T47D (cell line): ENCODE results near the gene TDRD7.
"Not testable (repeated sequence)": the region's sequence is repeated elsewhere in the genome, so short reads cannot be mapped to it uniquely, and the experiment has no call there.

Experiments
- DNase-seq, 2 experiments: peaks; one replicate each; pipeline versions ENCODE4 v3.0.0 to v3.0.0-alpha.2; 2011 to 2012; ENCODE audit warnings: low read depth in 1 of 2, low spot score in 1 of 2
- JUND ChIP-seq: IDR thresholded peaks from 2 replicates; pipeline ENCODE4 v1.6.1; 2012; ENCODE audit warnings: low read depth
- in situ Hi-C: cut with HindIII; loops from 2 replicates; pipeline ENCODE4 v1.10.0; 2016; ENCODE audit warnings: low sequenced_read_pairs, low pct_unique_long_range_greater_than_20kb

Gene TDRD7

DNA sequence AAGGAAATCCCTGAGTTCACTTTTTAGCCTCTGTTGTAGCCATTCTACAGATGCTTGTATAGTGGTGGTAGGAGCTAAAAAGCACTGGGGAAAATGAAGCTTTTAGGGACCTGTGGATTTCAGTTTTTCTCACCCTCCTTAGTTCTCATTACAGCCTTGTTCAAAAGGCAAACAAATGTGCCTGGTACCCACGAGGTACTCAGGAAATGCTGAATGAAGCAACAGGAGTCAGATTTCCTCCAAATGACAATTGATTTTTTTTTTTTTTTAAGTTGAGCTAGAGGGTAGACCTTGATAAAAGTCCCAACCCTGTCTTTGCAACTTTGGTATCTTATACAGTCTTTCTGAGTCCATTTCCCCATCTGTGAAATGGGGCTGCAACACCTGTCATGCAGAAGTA lies 68.3 kb downstream of the TDRD7 start:
- in situ Hi-C loops: no loop called here
- DNase-seq: no peak

DNA sequence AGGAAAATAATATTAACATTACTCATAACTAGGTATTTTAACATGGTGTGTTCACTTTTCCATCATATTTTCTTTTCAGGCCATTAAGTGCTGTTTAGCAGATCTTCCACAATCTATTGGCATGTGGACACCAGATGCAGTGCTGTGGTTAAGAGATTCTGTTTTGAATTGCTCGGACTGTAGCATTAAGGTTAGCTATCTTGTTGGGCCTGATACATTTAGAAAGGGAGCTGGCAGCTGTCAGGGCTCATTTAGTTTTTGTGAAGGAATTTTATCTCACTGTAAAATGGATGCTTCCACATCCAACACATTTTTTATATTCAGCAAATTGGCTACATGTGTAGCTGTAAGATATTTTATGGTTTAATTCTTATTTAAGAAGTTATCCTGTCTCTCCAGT lies 68.9 kb downstream of the TDRD7 start:
- no peak for TF ChIP-seq JUND
- no peak for DNase-seq
- in situ Hi-C loops: no loop called here

More for the DNA sequence above, 68.3 kb downstream of the TDRD7 start:
- TF ChIP-seq JUND: no peak

DNA sequence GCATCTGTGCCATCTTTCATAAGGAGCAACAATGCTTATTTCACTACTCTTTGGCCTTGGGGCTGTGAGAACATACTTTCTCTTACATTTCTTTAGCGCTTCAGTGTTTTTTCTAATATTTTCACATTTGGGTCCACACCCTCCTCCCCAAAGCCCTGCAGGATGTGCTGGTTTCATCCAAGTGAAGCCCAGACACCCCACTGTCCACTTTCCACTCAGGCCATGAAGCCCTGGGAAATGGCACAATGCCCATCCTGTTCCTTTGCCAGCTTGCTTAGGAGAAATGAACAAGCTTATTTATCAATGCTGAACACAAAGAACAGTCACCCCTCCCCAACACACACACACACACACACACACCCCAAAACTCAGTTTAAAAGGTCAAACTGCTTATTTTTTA lies 72.2 kb downstream of the TDRD7 start:
- in situ Hi-C loops: no loop called here
- no peak for TF ChIP-seq JUND
- no peak for DNase-seq

DNA sequence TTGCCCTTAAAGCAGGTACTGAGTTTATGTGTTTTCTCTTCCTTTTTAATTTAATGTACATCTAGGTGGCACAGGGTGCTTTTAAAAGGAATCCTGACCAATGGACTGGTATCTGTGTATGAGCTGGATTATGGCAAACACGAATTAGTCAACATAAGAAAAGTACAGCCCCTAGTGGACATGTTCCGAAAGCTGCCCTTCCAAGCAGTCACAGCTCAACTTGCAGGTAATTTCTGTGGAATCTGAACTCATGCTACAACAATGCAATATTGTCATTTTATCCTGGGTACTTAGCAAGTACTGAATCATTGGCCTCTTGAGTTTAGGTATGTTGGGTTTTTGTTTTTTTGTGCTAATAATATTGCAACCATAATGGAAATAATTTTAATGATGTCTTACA lies 75.2 kb downstream of the TDRD7 start:
- in situ Hi-C loops: no loop called here
- no peak for TF ChIP-seq JUND
- DNase-seq: peak in 1 of 2 experiments; percentile 36

DNA sequence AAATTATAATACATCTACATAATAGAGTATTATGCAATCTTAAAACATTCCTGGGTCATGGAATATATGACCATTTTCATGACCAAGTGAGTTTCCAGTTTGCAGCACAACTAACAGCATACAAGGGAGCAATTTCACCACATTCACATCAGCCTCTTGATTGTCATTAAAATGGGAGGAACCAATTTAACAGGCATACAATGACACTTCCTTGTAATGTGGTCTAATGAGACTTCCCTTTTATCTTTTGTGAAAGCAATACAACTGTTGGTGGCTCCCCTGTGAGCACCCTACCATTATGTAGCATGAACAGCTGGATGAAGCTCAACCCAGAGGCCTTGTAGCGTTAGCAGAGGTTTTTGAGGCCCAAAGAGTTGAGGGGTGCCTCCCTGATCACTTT lies 76.0 kb downstream of the TDRD7 start:
- TF ChIP-seq JUND: no peak
- no peak for DNase-seq
- in situ Hi-C loops: no loop called here

DNA sequence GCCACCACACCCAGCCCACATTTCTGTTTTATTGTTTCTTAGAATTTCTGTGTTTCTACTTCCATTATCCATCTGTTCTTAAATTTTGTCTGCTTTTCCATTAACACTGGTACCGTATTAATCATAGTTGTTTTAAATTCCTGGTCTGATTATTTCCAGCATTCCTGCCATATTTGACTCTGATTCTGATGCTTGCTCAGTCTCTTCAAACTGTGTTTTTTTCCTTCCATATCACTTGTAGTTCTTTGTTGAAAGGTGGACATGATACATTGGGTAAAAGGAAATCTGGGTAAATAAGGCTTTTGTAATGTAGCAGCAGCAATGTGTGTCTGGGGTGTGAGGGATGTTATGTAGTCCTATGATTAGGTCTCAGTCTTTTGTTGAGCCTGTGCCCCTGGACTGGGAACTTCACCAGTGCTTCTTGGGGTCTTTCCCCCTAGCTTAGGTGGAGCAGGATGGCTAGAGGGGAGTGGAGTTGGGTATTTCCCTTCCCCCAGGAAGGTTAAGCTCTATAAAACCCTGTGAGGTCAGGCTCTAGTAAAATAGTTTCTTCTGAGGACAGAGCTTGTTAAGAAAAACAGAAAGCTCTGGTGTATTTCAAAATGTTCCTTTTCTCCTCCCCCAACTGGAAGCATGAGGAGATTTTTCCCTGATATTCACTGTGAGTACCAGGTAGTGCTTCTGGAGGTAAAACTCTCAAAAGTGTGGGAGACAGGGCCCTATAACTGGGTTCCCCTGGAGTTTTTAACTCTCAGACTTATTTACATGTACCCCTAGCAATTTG lies 79.5 kb downstream of the TDRD7 start:
- TF ChIP-seq JUND: no peak
- in situ Hi-C loops: no loop called here
- DNase-seq: no peak

DNA sequence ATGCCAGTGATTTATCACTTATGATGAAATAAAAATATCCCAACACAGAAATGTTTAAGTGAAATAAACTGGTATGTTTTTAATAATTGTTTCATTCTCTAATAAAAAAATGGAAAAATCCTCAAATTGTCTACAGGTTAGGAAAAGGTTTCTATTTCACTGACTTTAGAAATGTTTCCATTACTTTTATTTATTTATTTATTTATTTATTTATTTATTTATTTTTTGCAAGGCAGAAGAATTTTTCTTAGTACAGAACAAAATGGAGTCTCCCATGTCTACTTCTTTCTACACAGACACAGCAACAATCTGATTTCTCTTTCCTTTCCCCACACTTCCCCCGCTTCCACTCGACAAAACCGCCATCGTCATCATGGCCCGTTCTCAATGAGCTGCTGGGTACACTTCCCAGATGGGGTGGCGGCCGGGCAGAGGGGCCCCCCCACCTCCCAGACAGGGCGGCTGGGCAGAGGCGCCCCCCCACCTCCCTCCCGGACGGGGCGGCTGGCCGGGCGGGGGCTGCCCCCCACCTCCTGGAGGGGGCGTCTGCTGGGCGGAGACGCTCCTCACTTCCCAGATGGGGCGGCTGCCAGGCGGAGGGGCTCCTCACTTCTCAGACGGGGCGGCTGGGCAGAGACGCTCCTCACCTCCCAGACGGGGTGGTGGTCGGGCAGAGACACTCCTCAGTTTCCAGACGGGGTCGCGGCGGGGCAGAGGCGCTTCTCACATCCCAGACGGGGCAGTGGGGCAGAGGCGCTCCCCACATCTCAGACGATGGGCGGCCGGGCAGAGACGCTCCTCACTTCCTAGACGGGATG lies 85.9 kb downstream of the TDRD7 start:
- DNase-seq, in situ Hi-C loops: not testable (repeated sequence)

DNA sequence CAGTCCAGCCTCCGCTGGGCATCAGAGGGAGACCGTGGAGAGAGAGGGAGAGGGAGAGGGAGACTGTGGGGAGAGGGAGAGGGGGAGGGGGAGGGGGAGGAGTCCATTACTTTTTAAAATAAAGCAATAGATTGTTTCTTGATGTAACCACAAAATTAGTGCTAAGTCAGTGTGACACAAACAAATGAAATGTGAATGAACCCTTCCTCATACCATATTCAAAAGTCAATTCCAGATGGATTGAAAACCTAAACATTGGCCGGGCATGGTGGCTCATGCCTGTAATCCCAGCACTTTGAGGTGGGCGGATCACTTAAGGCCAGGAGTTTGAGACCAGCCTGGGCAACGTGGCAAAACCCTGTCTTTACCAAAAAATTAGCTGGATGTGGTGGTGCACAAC lies 87.0 kb downstream of the TDRD7 start:
- DNase-seq, in situ Hi-C loops: not testable (repeated sequence)

DNA sequence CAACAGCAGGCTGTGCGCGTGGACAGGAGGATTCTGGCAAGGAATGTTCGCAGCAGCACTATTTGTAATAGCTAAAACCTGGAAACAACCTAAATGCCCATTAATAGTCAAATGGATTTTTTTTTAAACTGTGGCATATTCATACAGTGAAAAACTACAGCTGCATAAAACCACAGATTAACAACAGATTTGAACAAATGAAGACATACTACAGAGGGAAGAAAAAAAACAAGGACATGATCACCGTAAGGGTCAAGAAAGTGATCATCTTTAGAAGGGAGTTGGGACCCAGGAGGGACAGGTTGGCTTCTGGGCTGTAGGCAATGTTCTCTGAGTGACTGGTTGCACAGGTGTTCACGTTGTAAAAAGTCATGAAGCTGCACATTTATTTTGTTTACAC lies 88.4 kb downstream of the TDRD7 start:
- DNase-seq: no peak
- in situ Hi-C loops: no loop called here
- TF ChIP-seq JUND: no peak

DNA sequence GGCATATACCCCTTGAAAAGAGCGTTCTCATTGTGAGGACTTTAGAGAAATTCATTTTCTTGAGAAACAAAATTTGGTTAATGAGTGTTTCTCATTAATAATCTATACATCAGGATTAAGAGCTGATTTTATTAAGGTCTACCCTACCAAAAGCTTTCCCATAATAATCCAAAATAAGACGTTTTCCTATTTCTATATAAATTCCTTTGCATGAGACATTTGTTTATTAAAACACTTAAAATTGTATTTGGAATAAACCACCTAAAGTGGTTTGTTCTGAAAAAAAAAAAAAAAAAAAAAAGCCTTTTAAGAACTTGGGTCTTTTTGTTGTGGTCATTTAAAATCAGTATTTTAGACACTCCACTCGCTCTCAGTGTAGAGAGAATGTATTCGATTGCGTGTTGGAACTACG lies 88.9 kb downstream of the TDRD7 start:
- no peak for DNase-seq
- in situ Hi-C loops: no loop called here
- no peak for TF ChIP-seq JUND

DNA sequence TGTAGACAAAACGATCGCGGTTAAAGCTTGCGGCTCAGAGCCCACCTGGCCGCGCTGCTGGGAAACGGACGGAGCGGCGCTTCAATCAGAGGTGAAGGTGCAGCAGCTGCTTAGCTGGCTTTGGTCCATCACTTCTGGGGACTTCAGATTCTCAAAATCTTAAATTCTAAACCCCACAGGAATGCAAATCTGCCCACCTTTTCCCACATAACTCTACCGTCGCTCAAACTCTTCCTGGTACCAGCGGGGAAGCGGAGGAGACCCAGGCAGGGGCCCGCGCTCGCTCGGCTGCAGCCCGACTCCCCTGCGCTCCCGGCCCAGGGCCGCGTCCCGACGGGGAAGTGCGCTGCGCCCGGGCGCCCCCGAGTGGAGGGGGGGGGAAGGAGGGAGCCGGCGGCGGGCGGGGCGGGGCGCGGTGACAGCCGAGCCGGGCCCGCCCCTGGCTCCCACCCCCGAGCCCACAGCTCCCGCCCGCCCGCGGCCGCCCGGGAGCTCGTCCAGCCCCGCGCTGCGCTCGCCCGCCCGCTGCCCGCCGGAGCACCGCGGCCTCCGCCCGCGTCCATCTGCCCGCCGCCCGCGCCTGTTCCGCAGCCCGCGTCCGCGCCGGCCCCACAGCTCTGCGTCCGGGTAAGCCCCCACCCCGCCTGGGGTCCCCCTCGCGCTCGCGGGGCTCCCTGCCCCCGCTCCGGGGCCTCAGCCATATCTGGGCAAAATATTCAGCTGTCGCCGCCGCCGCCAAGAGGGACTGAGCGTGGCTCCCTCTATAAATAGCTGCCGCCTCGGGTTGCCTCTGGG lies 89.5 kb downstream of the TDRD7 start, which contains the start of gene TMOD1:
Gene TMOD1 (plus strand): TSS at position 490 of the 795 bp plus-strand sequence. CDS start 22,523 bp downstream, outside the sequence.
- peak; percentile 72 to 87 for DNase-seq
- TF ChIP-seq JUND: no peak
- in situ Hi-C loops: no loop called here

DNA sequence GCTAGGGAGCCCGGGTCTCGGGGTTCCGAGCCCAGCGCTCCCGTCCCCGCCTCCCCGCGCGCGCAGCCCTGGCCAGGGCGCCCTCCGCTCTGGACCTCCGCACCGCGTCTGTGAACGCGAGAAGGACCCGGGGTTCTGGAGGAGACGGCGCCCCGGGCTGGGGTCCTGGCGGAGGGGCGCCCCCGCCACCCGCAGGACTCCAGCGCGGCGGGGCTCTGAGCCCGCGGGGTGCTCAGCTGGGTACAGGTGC lies 90.0 kb downstream of the TDRD7 start:
- in situ Hi-C loops: no loop called here
- no peak for TF ChIP-seq JUND
- no peak for DNase-seq
